Loucy (cell line): ENCODE results near the gene SLC43A2.

Experiments used
- H2AFZ ChIP-seq: fragments of 200-600 bp; sonication (generic); 2 replicates; pipeline ENCODE4 v1.6.0; 2016; ENCODE audit warnings: antibody characterized with exemption, mild to moderate bottlenecking, low read length, moderate library complexity
- H3F3A ChIP-seq: fragments of 200-600 bp; 2 replicates; pipeline ENCODE4 v1.6.0; 2016; ENCODE audit warnings: antibody characterized with exemption, low read depth, mild to moderate bottlenecking
- H3K27me3 ChIP-seq: fragments of 200-600 bp; sonication (generic); 2 replicates; pipeline ENCODE4 v1.6.1; 2014; ENCODE audit warnings: low read length, mild to moderate bottlenecking; ENCODE audit not compliant: insufficient read depth, poor library complexity, severe bottlenecking
- H3K36me3 ChIP-seq: fragments of 200-600 bp; sonication (generic); 2 replicates; pipeline ENCODE4 v1.6.1; 2016; ENCODE audit warnings: low read length; ENCODE audit not compliant: insufficient read depth
- H3K4me1 ChIP-seq: fragments of 200-600 bp; sonication (generic); 2 replicates; pipeline ENCODE4 v1.5.1; 2014; ENCODE audit warnings: low read length, mild to moderate bottlenecking; ENCODE audit not compliant: insufficient read depth, poor library complexity, severe bottlenecking
- H3K4me2 ChIP-seq: fragments of 200-600 bp; sonication (generic); 2 replicates; pipeline ENCODE4 v1.6.0; 2014; ENCODE audit warnings: antibody characterized with exemption, low read length, low read depth, mild to moderate bottlenecking; ENCODE audit not compliant: poor library complexity, severe bottlenecking
- H3K4me3 ChIP-seq: fragments of 200-600 bp; sonication (generic); 2 replicates; pipeline ENCODE4 v1.5.1; 2014; ENCODE audit warnings: low read length, mild to moderate bottlenecking, mixed read lengths; ENCODE audit not compliant: poor library complexity, severe bottlenecking
- H3K79me2 ChIP-seq: fragments of 200-600 bp; sonication (generic); 2 replicates; pipeline ENCODE4 v1.6.1; 2014; ENCODE audit warnings: low read length; ENCODE audit not compliant: insufficient read depth
- H3K9ac ChIP-seq: fragments of 200-600 bp; sonication (generic); 2 replicates; pipeline ENCODE4 v1.6.0; 2014; ENCODE audit warnings: mild to moderate bottlenecking, low read depth, low read length, moderate library complexity; ENCODE audit not compliant: poor library complexity, severe bottlenecking
- H3K9me2 ChIP-seq: fragments of 200-600 bp; sonication (generic); replicated peaks from 2 replicates; pipeline ENCODE4 v1.6.1; 2016; ENCODE audit warnings: low read depth, low read length, mixed read lengths
- H3K9me3 ChIP-seq: fragments of 200-600 bp; sonication (generic); 2 replicates; pipeline ENCODE4 v1.6.1; 2014; ENCODE audit warnings: mild to moderate bottlenecking, antibody characterized with exemption, low read length, low read depth; ENCODE audit not compliant: insufficient read depth
- H4K20me1 ChIP-seq: fragments of 200-600 bp; sonication (generic); 2 replicates; pipeline ENCODE4 v1.6.0; 2014; ENCODE audit warnings: antibody characterized with exemption, low read length, mild to moderate bottlenecking; ENCODE audit not compliant: insufficient read depth, poor library complexity, severe bottlenecking
- CTCF ChIP-seq: fragments of 200-600 bp; sonication (generic); conservative IDR thresholded peaks from 2 replicates; pipeline ENCODE4 v1.5.1; 2014; ENCODE audit warnings: mild to moderate bottlenecking, antibody characterized with exemption, low read length
- EZH2phosphoT487 ChIP-seq: fragments of 200-600 bp; IDR thresholded peaks from 2 replicates; pipeline ENCODE4 v1.6.1; 2018; ENCODE audit warnings: antibody characterized with exemption, mild to moderate bottlenecking, moderate library complexity, borderline replicate concordance

The SLC43A2 gene

DNA sequence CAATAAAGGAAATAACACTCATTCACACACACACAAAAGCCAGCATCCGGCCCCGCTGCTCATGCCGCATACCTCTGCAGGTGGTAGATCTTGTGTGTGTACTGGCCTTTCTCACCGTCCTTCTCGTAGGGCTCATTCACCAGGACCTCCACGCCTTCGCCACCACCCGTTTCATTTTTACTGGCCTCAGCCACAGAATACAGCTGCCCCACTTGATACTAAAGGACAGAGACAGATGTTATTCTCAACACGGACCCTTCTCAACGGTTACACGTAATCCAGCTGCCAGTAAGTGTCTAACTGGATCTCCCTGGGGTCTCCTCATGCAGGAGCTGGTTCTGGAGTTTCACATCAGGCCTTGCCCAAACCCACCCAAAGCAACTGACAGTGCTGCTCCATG, 75.7 kb downstream of the SLC43A2 start:
- Histone ChIP-seq H3K4me1 (peaks cover 2% of the 10 kb centered on the region), H3K79me2 (peaks cover 22% of the 10 kb centered on the region; the same call in 1 of the 2 replicates), H2AFZ (no peak overlapping the region), H4K20me1 (no peaks in the 10 kb centered on the region), H3K9me3 (no peaks in the 10 kb centered on the region), H3K4me3 (no peak overlapping the region), H3K36me3 (peaks cover 37% of the 10 kb centered on the region; the same call in 1 of the 2 replicates), H3K9ac (no peak overlapping the region), H3K4me2 (no peak overlapping the region), H3K27me3 (no peaks in the 10 kb centered on the region), H3F3A (no peaks in the 10 kb centered on the region), H3K9me2 (no peaks in the 10 kb centered on the region)
- TF ChIP-seq EZH2phosphoT487, result no peak
- no peak for TF ChIP-seq CTCF

DNA sequence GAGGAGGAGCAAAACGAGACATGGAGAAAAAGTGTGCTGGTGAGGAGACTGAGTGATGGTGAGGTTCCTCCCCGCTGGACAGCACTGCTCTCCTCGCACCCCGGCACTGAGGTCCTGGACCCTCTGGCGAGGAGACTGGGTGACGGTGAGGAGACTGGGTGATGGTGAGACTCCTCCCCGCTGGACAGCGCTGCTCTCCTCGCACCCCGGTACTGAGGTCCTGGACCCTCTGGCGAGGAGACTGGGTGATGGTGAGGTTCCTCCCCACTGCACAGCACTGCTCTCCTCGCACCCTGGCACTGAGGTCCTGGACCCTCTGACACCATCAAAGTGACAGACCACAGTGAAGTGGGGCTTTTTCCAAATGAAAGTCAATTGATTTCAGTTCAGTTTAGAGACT, 76.9 kb downstream of the SLC43A2 start:
- no peak for TF ChIP-seq EZH2phosphoT487
- TF ChIP-seq CTCF, result no peak
- Histone ChIP-seq H3K4me1 (no peaks in the 10 kb centered on the region), H3K4me3 (no peak overlapping the region), H3F3A (no peaks in the 10 kb centered on the region), H2AFZ (no peak overlapping the region), H3K9me2 (no peaks in the 10 kb centered on the region), H3K9me3 (no peaks in the 10 kb centered on the region), H4K20me1 (no peaks in the 10 kb centered on the region), H3K9ac (no peak overlapping the region), H3K79me2 (peaks cover 14% of the 10 kb centered on the region; the same call in 1 of the 2 replicates), H3K27me3 (no peaks in the 10 kb centered on the region), H3K36me3 (peaks cover 34% of the 10 kb centered on the region; the same call in 1 of the 2 replicates), H3K4me2 (no peak overlapping the region)

GRCh38 chr17:1548032-1548431, 80.6 kb downstream of the SLC43A2 start:
- no peaks in the 10 kb centered on the region for H4K20me1 ChIP-seq
- H2AFZ ChIP-seq, result no peak overlapping the region
- no peaks in the 10 kb centered on the region for H3K4me1 ChIP-seq
- H3F3A ChIP-seq, result no peaks in the 10 kb centered on the region
- H3K36me3 ChIP-seq, result peaks cover 39% of the 10 kb centered on the region; the same call in 1 of the 2 replicates
- no peaks in the 10 kb centered on the region for H3K9me2 ChIP-seq
- H3K9me3 ChIP-seq, result no peaks in the 10 kb centered on the region
- H3K4me3 ChIP-seq, result no peak overlapping the region
- TF ChIP-seq EZH2phosphoT487 (no peak), CTCF (no peak)
- no peak overlapping the region for H3K9ac ChIP-seq
- H3K4me2 ChIP-seq, result no peak overlapping the region
- H3K27me3 ChIP-seq, result no peaks in the 10 kb centered on the region
- no peaks in the 10 kb centered on the region for H3K79me2 ChIP-seq
